ENCODE measurements around the gene EXOC6B.

The EXOC6B gene

GRCh38 chr2:72685638-72686213, 140.1 kb downstream of the EXOC6B start:
- Histone ChIP-seq H3K4me1 (ENCODE audit: insufficient read depth, low read length, poor library complexity, severe bottlenecking) (no peaks in the 10 kb centered on the region), H3K79me2 (ENCODE audit: insufficient read depth, low read length) (no peaks in the 10 kb centered on the region), H3K36me3 (ENCODE audit: insufficient read depth, low read length) (no peaks in the 10 kb centered on the region), H3K4me2 (ENCODE audit: low read depth, low read length, poor library complexity, severe bottlenecking) (no peak overlapping the region), H3K9me2 (replicated peaks; ENCODE audit: low read depth, low read length) (no peaks in the 10 kb centered on the region), H3F3A (ENCODE audit: low read depth) (no peaks in the 10 kb centered on the region), H2AFZ (ENCODE audit: low read length) (no peak overlapping the region), H3K4me3 (ENCODE audit: low read length, poor library complexity, severe bottlenecking) (no peak overlapping the region), H3K27me3 (ENCODE audit: insufficient read depth, low read length, poor library complexity, severe bottlenecking) (no peaks in the 10 kb centered on the region), H3K9me3 (ENCODE audit: insufficient read depth, low read depth, low read length) (no peaks in the 10 kb centered on the region), H4K20me1 (ENCODE audit: insufficient read depth, low read length, poor library complexity, severe bottlenecking) (no peaks in the 10 kb centered on the region), H3K9ac (ENCODE audit: low read depth, low read length, poor library complexity, severe bottlenecking) (no peak overlapping the region)
- TF ChIP-seq CTCF (conservative IDR thresholded peaks at IDR 0.05; ENCODE audit: low read length): no peak
- TF ChIP-seq EZH2phosphoT487 (IDR thresholded peaks at IDR 0.05; ENCODE audit: borderline replicate concordance): no peak

- Histone ChIP-seq H3K27me3 (ENCODE audit: insufficient read depth, low read length, poor library complexity, severe bottlenecking) (no peaks in the 10 kb centered on the region), H3K9ac (ENCODE audit: low read depth, low read length, poor library complexity, severe bottlenecking) (no peak overlapping the region)
Measured at GRCh38 chr2:72682061-72682460, 143.8 kb downstream of the EXOC6B start.

GRCh38 chr2:72681016-72681995, 144.5 kb downstream of the EXOC6B start:
- no peak for TF ChIP-seq CTCF (conservative IDR thresholded peaks at IDR 0.05; ENCODE audit: low read length)
- TF ChIP-seq EZH2phosphoT487 (IDR thresholded peaks at IDR 0.05; ENCODE audit: borderline replicate concordance): no peak
- Histone ChIP-seq H4K20me1 (ENCODE audit: insufficient read depth, low read length, poor library complexity, severe bottlenecking) (no peaks in the 10 kb centered on the region), H3K4me3 (ENCODE audit: low read length, poor library complexity, severe bottlenecking) (no peak overlapping the region), H3K9me3 (ENCODE audit: insufficient read depth, low read depth, low read length) (no peaks in the 10 kb centered on the region), H3K27me3 (ENCODE audit: insufficient read depth, low read length, poor library complexity, severe bottlenecking) (no peaks in the 10 kb centered on the region), H3K36me3 (ENCODE audit: insufficient read depth, low read length) (no peaks in the 10 kb centered on the region), H2AFZ (ENCODE audit: low read length) (no peak overlapping the region), H3K9ac (ENCODE audit: low read depth, low read length, poor library complexity, severe bottlenecking) (no peak overlapping the region), H3K4me1 (ENCODE audit: insufficient read depth, low read length, poor library complexity, severe bottlenecking) (no peaks in the 10 kb centered on the region), H3F3A (ENCODE audit: low read depth) (no peaks in the 10 kb centered on the region), H3K79me2 (ENCODE audit: insufficient read depth, low read length) (no peaks in the 10 kb centered on the region), H3K9me2 (replicated peaks; ENCODE audit: low read depth, low read length) (no peaks in the 10 kb centered on the region), H3K4me2 (ENCODE audit: low read depth, low read length, poor library complexity, severe bottlenecking) (no peak overlapping the region)

More at GRCh38 chr2:72682061-72682460, 143.8 kb downstream of the EXOC6B start:
- Histone ChIP-seq H3K4me1 (ENCODE audit: insufficient read depth, low read length, poor library complexity, severe bottlenecking) (no peaks in the 10 kb centered on the region), H3K4me2 (ENCODE audit: low read depth, low read length, poor library complexity, severe bottlenecking) (no peak overlapping the region), H3K79me2 (ENCODE audit: insufficient read depth, low read length) (no peaks in the 10 kb centered on the region), H3K36me3 (ENCODE audit: insufficient read depth, low read length) (no peaks in the 10 kb centered on the region), H3K9me3 (ENCODE audit: insufficient read depth, low read depth, low read length) (no peaks in the 10 kb centered on the region), H3K9me2 (replicated peaks; ENCODE audit: low read depth, low read length) (no peaks in the 10 kb centered on the region), H4K20me1 (ENCODE audit: insufficient read depth, low read length, poor library complexity, severe bottlenecking) (no peaks in the 10 kb centered on the region), H2AFZ (ENCODE audit: low read length) (no peak overlapping the region), H3K4me3 (ENCODE audit: low read length, poor library complexity, severe bottlenecking) (no peak overlapping the region), H3F3A (ENCODE audit: low read depth) (no peaks in the 10 kb centered on the region)
- TF ChIP-seq EZH2phosphoT487 (IDR thresholded peaks at IDR 0.05; ENCODE audit: borderline replicate concordance) (no peak), CTCF (conservative IDR thresholded peaks at IDR 0.05; ENCODE audit: low read length) (no peak)
